Fibroblast of mammary gland (primary cell): ENCODE measurements around the gene SERPINC1.
A peak's percentile ranks its signal among the peaks of the same experiment; 100 is the strongest.

Experiments used
- DNase-seq: peaks from one replicate; pipeline ENCODE4 v3.0.0-alpha.2; 2010; ENCODE audit warnings: low read depth
- H3K4me3 ChIP-seq: 2 replicates; pipeline ENCODE4 v1.5.1; 2011; ENCODE audit warnings: low read depth, mild to moderate bottlenecking, low read length, moderate library complexity; ENCODE audit not compliant: control insufficient read depth
- TF ChIP-seq, protein P1 (sequence below): conservative IDR thresholded peaks from 2 replicates; pipeline ENCODE4 v1.5.1; 2011; ENCODE audit warnings: low read depth, low read length, inconsistent platforms; ENCODE audit not compliant: control insufficient read depth, insufficient read depth

Gene SERPINC1

DNA sequence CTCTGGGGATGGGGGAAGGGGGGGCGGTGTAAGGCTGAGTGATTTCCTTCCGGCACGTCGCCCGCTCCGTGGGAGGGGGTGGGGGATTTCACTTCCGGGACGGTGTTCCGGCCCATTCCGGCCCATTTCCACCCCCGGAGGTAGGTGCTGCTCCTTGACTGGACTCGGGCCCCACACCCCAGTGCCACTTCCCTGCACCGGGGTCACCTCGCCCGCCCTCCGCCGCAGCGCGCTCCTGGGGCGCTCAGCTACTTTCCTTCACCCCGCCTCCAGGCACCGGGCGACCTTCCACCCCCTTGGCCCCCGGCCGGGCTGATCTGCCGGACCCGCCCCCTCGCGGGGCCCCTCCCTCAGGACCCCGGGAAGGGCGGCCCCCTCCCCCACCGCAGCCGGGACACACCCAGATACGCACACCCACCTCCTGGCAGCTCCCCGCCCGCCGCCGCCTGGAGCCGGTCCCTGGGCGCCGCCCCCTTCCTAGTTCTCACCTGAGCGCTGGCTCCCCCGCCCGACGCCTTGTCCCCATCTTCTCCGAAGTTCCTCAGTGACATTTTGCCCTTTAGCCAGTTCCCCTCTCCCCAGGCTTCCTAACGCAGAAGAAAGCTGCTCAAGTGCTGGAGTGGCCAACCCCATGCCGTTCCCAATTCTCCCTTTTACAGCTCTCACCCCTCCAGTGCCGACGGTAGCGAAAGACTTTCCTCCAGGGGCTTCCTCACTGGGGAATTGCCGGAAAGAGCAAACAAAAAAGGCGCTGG lies 48.7 kb downstream of the SERPINC1 start, which contains the start of gene ZBTB37:
ZBTB37 (plus strand) TSS at position 115 of the 755 bp plus-strand sequence. CDS start 1,846 bp downstream, outside the sequence.
- DNase-seq, result no peak
- TF ChIP-seq, protein P1, sequence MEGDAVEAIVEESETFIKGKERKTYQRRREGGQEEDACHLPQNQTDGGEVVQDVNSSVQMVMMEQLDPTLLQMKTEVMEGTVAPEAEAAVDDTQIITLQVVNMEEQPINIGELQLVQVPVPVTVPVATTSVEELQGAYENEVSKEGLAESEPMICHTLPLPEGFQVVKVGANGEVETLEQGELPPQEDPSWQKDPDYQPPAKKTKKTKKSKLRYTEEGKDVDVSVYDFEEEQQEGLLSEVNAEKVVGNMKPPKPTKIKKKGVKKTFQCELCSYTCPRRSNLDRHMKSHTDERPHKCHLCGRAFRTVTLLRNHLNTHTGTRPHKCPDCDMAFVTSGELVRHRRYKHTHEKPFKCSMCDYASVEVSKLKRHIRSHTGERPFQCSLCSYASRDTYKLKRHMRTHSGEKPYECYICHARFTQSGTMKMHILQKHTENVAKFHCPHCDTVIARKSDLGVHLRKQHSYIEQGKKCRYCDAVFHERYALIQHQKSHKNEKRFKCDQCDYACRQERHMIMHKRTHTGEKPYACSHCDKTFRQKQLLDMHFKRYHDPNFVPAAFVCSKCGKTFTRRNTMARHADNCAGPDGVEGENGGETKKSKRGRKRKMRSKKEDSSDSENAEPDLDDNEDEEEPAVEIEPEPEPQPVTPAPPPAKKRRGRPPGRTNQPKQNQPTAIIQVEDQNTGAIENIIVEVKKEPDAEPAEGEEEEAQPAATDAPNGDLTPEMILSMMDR, result no peak
- peak within 1 kb of the TSS; percentile 98 for H3K4me3 ChIP-seq

GRCh38 chr1:173867753-173868265 lies 49.3 kb downstream of the SERPINC1 start, which contains the start of gene GAS5:
TSS of gene GAS5 (minus strand) at chr1:173867989.
- TF ChIP-seq, protein P1, result no peak
- peak; percentile 99 for DNase-seq
- H3K4me3 ChIP-seq, result peak within 1 kb of the TSS; percentile 98

- DNase-seq, result no peak
- H3K4me3 ChIP-seq, result peak overlapping the region; percentile 98
- TF ChIP-seq, protein P1, result no peak
Observed at GRCh38 chr1:173867141-173867752, 49.9 kb downstream of the SERPINC1 start.

GRCh38 chr1:173866413-173867115 lies 50.6 kb downstream of the SERPINC1 start:
- no peak for DNase-seq
- TF ChIP-seq, protein P1, result no peak
- peak overlapping the region; percentile 98 for H3K4me3 ChIP-seq

GRCh38 chr1:173865468-173866164 lies 51.5 kb downstream of the SERPINC1 start:
- no peak for DNase-seq
- H3K4me3 ChIP-seq, result peak overlapping the region; percentile 98
- TF ChIP-seq, protein P1, result no peak
